A673 (cell line): ENCODE data around the gene CAVIN3. TPM values are rescaled to one million over a fixed set of nuclear protein-coding genes. Genes with fewer than 3 reads are reported as not detected.

Experiments used
- BruUV-seq: library from RNA; stranded (reverse); fragments of 400-500 nt; replicated peaks from 2 replicates; lab custom pipeline; 2021; lab: Mats Ljungman, UMichigan
- CTCF ChIA-PET: fragments of 300-600 bp; sonication (Branson Sonifier 250); formaldehyde crosslinking; loops from one replicate; lab custom pipeline; 2022; ENCODE audit warnings: antibody characterized with exemption; lab: Charles Lee
- POLR2A ChIA-PET: fragments of 300-600 bp; sonication (Branson Sonifier 250); formaldehyde crosslinking; loops from one replicate; lab custom pipeline; 2022; ENCODE audit warnings: antibody characterized with exemption; ENCODE audit not compliant: low non-redundant PET; lab: Charles Lee
- DNase-seq: peaks from one replicate; pipeline ENCODE4 v3.0.0-alpha.2; 2015; ENCODE audit warnings: low spot score
- H3K27ac ChIP-seq: fragments of 200-600 bp; sonication (generic); 2 replicates; pipeline ENCODE4 v1.5.1; 2016; ENCODE audit warnings: mixed run types, low read depth, mild to moderate bottlenecking, mixed read lengths, antibody characterized with exemption, low read length; ENCODE audit not compliant: poor library complexity, severe bottlenecking
- H3K27me3 ChIP-seq: fragments of 200-600 bp; sonication (generic); replicated peaks from 2 replicates; pipeline ENCODE4 v1.6.1; 2017; ENCODE audit warnings: mixed run types, low read depth, mild to moderate bottlenecking, mixed read lengths, antibody characterized with exemption, low read length; ENCODE audit not compliant: insufficient read depth, poor library complexity
- H3K36me3 ChIP-seq: fragments of 200-600 bp; sonication (generic); 2 replicates; pipeline ENCODE4 v1.6.1; 2016; ENCODE audit warnings: mixed run types, mild to moderate bottlenecking, mixed read lengths, antibody characterized with exemption, low read length; ENCODE audit not compliant: insufficient read depth, poor library complexity, severe bottlenecking
- H3K4me1 ChIP-seq: fragments of 200-600 bp; sonication (generic); 2 replicates; pipeline ENCODE4 v1.6.1; 2017; ENCODE audit warnings: mixed run types, mild to moderate bottlenecking, mixed read lengths, antibody characterized with exemption, low read length; ENCODE audit not compliant: insufficient read depth, poor library complexity, severe bottlenecking
- H3K4me3 ChIP-seq: fragments of 200-600 bp; sonication (generic); 2 replicates; pipeline ENCODE4 v1.5.1; 2016; ENCODE audit warnings: low read depth, mixed run types, mild to moderate bottlenecking, mixed read lengths, low read length; ENCODE audit not compliant: poor library complexity, severe bottlenecking
- H3K9me3 ChIP-seq: fragments of 200-600 bp; sonication (generic); 2 replicates; pipeline ENCODE4 v1.6.1; 2016; ENCODE audit warnings: mixed run types, low read depth, mild to moderate bottlenecking, mixed read lengths, antibody characterized with exemption, low read length; ENCODE audit not compliant: poor library complexity, severe bottlenecking
- EZH2 ChIP-seq: fragments of 200-600 bp; sonication (generic); IDR thresholded peaks from 2 replicates; pipeline ENCODE4 v1.6.1; 2017; ENCODE audit warnings: borderline replicate concordance, low read depth, mild to moderate bottlenecking, mixed read lengths, antibody characterized with exemption, low read length; ENCODE audit not compliant: poor library complexity, severe bottlenecking
- intact Hi-C: fragments of 100-400 bp; cut with micrococcal nuclease; formaldehyde crosslinking; loops from one replicate; pipeline ENCODE4 v1.10.0; 2022; ENCODE audit not compliant: unreplicated experiment
- total RNA-seq: library from RNA; stranded (reverse); gene quantifications from 2 replicates; pipeline ENCODE4 v1.2.3, GENCODE V29; 2021
- TF ChIP-seq, protein P1 (sequence below): fragments of 300-800, 200-600 bp; sonication (generic); conservative IDR thresholded peaks from 2 replicates; pipeline ENCODE4 v1.5.1; 2017; ENCODE audit warnings: low read depth, mild to moderate bottlenecking, antibody characterized with exemption, low read length, moderate library complexity, mixed read lengths

Gene CAVIN3
- total RNA-seq, 1 experiment from 2014 or later = 1.3 TPM

DNA sequence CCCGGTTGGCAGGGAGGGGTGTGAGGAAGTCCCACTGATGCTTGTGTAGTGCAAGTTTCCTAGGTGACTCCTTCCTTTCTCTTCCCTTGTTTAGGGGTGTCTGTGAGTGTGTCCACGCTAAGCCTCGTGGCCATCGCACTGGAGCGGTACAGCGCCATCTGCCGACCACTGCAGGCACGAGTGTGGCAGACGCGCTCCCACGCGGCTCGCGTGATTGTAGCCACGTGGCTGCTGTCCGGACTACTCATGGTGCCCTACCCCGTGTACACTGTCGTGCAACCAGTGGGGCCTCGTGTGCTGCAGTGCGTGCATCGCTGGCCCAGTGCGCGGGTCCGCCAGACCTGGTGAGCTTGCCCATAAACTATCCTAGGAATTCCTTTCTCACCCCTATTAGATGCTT is 50.3 kb downstream of the CAVIN3 start:
- DNase-seq = no peak

More for the DNA sequence above, 50.3 kb downstream of the CAVIN3 start:
- Histone ChIP-seq H3K4me1 (no peaks in the 10 kb centered on the region), H3K4me3 (no peak overlapping the region), H3K9me3 (no peaks in the 10 kb centered on the region), H3K36me3 (no peaks in the 10 kb centered on the region), H3K27ac (no peak overlapping the region), H3K27me3 (peaks cover 1% of the 10 kb centered on the region)
- CTCF ChIA-PET = no interaction called here
- POLR2A ChIA-PET = no interaction called here
- intact Hi-C loops = no loop called here
- no TSS peak for BruUV-seq
- TF ChIP-seq EZH2 = no peak
- TF ChIP-seq, protein P1, sequence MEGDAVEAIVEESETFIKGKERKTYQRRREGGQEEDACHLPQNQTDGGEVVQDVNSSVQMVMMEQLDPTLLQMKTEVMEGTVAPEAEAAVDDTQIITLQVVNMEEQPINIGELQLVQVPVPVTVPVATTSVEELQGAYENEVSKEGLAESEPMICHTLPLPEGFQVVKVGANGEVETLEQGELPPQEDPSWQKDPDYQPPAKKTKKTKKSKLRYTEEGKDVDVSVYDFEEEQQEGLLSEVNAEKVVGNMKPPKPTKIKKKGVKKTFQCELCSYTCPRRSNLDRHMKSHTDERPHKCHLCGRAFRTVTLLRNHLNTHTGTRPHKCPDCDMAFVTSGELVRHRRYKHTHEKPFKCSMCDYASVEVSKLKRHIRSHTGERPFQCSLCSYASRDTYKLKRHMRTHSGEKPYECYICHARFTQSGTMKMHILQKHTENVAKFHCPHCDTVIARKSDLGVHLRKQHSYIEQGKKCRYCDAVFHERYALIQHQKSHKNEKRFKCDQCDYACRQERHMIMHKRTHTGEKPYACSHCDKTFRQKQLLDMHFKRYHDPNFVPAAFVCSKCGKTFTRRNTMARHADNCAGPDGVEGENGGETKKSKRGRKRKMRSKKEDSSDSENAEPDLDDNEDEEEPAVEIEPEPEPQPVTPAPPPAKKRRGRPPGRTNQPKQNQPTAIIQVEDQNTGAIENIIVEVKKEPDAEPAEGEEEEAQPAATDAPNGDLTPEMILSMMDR = peak; percentile 26; the same call in 1 of the 2 replicates

Other genes starting within 250 kb of the CAVIN3 start
- gene OR56B4, start 212.8 kb downstream of the CAVIN3 start, total RNA-seq = not detected in 2 replicates
- gene OR52B2, start 150.2 kb downstream of the CAVIN3 start, total RNA-seq = not detected in 2 replicates
- not detected in 2 replicates for gene OR52W1, start 121.3 kb downstream of the CAVIN3 start, total RNA-seq
- not detected in 2 replicates for gene C11orf42, start 114.9 kb downstream of the CAVIN3 start, total RNA-seq
- 18.6 and 23.3 TPM in 2 replicates for gene FHIP1B, start 85.9 kb downstream of the CAVIN3 start, total RNA-seq
- gene CNGA4, start 81.4 kb downstream of the CAVIN3 start, total RNA-seq = not detected in 2 replicates
- gene CCKBR, start 60.7 kb downstream of the CAVIN3 start, total RNA-seq = not detected in 2 replicates
- 126 and 176 TPM in 2 replicates for gene SMPD1, start 70.0 kb upstream of the CAVIN3 start, total RNA-seq
- gene APBB1, start 98.6 kb upstream of the CAVIN3 start, total RNA-seq = 81.1 and 83.8 TPM in 2 replicates
- 4.4 and 4.5 TPM in 2 replicates for gene HPX, start 120.5 kb upstream of the CAVIN3 start, total RNA-seq
- gene TRIM3, start 153.4 kb upstream of the CAVIN3 start, total RNA-seq = 34.2 and 37.1 TPM in 2 replicates
- gene ARFIP2, start 160.8 kb upstream of the CAVIN3 start, total RNA-seq = 57.7 and 65.0 TPM in 2 replicates
- gene TIMM10B, start 161.0 kb upstream of the CAVIN3 start, total RNA-seq = 30.7 and 40.3 TPM in 2 replicates
- 20.1 and 20.6 TPM in 2 replicates for gene DNHD1, start 176.8 kb upstream of the CAVIN3 start, total RNA-seq